NCI-H2029 treated with DMSO at 0.1 percent for 48 hours (cell line): ENCODE results near the gene IRX4.
"Not testable (repeated sequence)": the region's sequence is repeated elsewhere in the genome, so short reads cannot be mapped to it uniquely, and the experiment has no call there.

Experiments used
- DNase-seq: peaks from one replicate; lab custom pipeline; 2025; lab: John Stamatoyannopoulos, UW

IRX4 gene

GRCh38 chr5:1856596-1857255 is 26.0 kb downstream of the IRX4 start:
- DNase-seq = no peak

GRCh38 chr5:1855596-1855995 is 27.1 kb downstream of the IRX4 start:
- no peak for DNase-seq

DNA sequence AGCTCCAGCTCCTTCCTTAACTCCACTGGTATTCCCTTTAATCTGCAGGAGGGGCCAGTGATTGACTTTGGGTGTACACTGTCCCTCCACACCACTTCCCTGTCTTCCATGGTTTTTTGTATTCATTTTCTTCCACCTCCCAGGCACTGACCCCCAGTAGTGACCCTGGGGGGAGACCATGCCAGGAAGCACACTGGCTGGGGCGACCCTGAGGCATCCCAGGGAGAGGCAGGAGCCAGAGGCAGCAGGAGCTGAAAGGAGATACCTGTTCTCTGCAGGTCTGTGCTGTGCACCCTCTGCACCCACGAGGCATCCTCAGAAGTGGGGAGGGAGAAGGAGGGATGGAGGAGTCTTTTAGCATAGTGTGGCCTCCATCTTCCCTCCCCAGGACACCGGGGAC is 27.6 kb downstream of the IRX4 start:
- DNase-seq = no peak

GRCh38 chr5:1853531-1853930 is 29.2 kb downstream of the IRX4 start:
- no peak for DNase-seq

DNA sequence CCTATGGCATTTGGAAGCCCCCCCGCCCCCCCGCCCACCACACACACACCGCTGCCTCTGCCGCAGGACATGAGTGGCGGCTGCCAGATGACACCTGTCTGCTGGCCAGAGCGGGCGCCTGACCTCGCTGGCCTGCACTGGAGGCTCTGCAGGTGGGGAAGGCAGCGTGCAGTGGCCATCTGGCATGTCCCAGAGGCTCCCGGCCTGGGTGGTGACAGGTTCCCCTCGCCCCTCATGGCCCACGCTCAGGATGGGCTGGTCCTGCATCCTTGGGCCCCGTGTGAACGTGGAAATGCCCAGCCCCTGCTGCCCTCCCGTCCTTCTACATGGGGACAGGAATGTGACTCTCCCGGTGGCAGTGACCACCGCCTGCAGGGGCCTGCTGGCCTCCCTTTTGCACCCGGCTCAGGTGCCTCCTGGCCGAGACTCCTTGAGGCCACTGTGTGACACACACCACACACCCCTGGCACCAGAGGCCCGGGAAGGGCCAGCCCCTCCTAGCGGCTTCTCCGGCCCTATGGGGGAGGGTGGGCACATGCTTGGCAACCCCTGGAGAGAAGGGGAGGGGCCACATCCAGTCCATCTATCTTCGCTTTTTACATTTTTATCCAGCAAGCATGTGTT is 30.3 kb downstream of the IRX4 start:
- no peak for DNase-seq

DNA sequence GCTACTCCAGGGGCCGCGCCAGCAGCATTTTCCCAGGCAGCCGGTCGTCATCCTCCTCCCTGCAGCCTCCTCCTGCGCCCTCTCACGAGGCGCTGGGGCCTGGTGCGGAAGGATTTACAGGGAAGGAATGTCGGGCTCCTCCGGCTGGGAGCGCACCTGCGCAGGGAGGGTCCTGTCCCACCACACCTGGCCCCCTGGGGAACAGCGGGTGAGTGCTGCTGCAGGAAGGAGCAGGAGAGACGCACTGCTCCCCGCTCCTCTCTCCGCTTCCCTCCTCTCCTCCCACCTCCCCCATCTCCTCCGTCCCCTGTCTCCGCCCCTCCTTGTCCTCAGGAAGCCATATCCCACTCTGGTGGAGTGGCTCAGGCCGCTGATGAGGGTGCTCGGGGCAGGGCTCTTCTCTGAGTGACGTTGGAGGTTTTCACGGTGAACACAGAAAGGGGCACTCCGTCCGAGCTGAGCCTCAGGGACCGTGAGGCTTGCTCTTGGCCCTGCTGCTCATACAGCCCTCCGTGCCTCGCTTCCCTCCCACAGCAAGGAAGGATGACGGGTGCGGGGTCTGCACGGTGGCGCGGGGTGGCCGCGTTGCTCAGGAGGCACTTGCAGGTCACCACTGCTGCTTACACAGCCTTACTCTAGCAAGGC is 31.3 kb downstream of the IRX4 start:
- DNase-seq = no peak

- DNase-seq = no peak
Observed at GRCh38 chr5:1850324-1851154, 32.2 kb downstream of the IRX4 start.

DNA sequence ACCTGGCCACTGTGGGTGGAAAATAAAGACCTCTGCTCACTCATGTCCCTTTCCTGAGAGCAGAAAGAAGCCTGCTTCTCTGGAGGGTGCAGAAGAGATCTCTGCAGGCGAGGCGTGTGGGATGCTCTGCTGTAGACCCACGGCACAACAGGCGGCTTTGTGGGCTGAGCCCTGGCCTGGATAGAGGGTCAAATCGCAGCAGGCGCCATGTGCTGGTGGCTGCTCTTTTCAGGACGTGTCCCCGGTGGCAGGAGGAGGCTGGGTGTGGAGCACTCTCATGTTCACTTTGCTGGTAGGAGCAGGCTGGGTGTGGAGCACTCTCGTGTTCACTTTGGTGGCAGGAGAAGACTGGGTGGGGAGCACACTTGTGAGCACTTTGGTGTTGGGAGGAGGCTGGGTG is 35.1 kb downstream of the IRX4 start:
- DNase-seq = no peak

- no peak for DNase-seq
Observed at GRCh38 chr5:1847056-1847455, 35.7 kb downstream of the IRX4 start.

- DNase-seq = no peak
Observed at GRCh38 chr5:1846583-1846982, 36.1 kb downstream of the IRX4 start.

- no peak for DNase-seq
Observed at GRCh38 chr5:1845696-1846095, 37.0 kb downstream of the IRX4 start.

GRCh38 chr5:1844708-1845436 is 37.9 kb downstream of the IRX4 start:
- no peak for DNase-seq

GRCh38 chr5:1843761-1844160 is 39.0 kb downstream of the IRX4 start:
- not testable (repeated sequence) for DNase-seq

DNA sequence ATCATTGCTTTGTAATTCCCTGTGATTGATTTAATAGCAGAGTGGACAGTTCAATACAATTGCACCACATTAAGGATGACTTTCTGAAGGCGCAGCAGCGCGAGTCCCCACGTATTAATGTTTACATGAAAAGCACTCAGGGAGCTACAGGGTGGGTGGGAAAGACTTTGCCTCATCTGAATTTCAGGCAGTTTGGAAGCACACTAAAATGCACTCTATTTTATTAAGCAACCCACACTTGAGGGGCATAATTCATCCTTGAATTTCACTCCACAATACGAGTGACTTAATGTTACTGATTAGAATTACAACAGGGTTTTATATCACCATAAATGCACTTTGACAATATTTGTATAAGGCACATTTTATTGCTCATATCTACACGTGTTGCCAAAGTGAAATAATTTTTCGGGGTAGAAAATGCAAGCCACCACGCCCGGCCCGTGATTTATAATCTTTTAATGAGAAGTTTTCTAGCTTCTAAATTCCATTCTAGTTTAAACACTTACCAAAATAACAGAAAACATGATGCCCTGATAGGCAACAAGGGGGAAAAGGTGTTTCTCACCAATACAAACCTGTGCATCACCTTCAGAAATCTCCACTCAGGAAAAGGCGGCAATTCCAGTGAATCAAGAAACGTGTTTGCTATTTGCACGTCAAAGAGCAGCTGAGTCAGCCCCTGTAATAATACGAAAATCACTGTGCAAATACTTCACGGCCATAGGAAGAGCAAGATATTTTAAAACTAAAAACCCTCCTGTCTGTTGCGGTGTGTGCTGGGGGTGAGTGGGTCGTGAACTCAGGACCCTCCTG is 40.5 kb downstream of the IRX4 start:
- no peak for DNase-seq

GRCh38 chr5:1840741-1841521 is 41.8 kb downstream of the IRX4 start:
- no peak for DNase-seq

DNA sequence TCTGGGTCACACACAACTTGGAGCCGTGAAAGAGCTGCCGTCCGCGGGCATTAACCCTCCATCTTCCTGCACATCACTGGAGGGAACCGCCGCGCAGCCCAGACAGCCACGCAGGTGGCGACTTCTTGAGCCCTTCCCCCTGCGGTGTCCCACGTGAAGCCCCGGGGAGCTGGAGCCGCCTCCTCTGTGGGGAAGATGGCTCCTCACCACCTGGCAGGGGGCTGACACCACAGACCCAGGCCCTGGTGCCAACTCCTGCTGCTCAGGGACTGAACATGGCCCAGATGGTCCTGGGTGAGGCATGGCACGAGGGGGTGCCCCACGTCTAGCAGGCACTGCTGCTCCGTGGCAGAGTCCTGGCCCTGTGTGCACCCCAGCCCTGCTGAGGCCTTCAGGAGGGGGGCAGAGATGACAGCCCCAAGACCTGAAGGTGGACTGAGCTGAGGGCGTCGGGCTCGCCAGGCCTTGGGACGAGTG is 42.6 kb downstream of the IRX4 start:
- DNase-seq = no peak

- DNase-seq = no peak
Observed at GRCh38 chr5:1838013-1838412, 44.7 kb downstream of the IRX4 start.

GRCh38 chr5:1836891-1837880 is 45.5 kb downstream of the IRX4 start:
- no peak for DNase-seq
